NCI-H2107 treated with DMSO at 0.1 percent for 48 hours (cell line): ENCODE data around the gene EFCAB10.
"Not testable (repeated sequence)": the region's sequence is repeated elsewhere in the genome, so short reads cannot be mapped to it uniquely, and the experiment has no call there.

ENCODE experiments used
- DNase-seq: peaks from one replicate; lab custom pipeline; 2025; ENCODE audit not compliant: unreplicated experiment; lab: John Stamatoyannopoulos, UW

Gene EFCAB10

DNA sequence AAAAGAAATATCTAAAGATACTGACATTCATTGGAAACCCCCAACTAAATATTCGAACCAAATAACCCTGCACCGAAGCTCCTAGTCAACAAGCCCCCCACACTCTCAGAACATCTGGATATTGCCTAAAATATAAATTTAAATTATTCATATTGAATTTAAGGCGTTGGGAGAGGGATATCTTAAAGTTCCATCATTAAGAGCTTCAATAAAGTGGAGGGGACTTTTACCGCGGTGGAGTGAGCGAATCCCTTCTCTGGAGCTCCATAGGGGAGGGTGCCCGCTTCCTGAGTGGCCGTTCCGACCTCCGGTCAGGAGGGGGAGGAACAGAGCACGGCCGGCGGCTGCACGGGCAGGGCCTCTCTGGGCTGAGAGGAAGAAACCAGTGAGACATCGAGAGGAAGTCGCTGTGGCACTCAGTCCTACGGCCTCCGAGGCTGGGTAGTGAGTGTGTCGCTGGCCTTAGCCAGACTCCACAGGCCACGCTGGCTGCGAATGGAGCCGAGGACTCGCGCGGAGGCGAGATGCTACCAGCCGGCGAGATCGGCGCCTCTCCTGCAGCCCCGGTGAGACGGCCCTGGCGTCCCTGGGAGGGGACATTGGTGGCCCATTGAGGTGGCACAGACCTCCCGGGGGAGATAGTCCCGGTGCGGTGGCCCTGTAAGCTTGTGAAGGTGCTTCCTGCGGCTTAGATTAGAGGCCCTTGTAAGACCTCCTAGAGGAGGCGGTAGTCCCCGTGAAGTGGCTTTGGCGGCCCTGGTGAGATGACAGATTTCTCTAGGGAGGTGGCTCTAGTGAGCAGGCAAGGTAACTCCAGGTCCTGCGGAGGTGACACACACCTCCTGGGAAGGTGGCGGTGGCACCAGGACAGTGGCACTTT, 49.3 kb downstream of the EFCAB10 start, which contains the start of gene RINT1:
TSS of gene RINT1 (plus strand) at position 410 of the 880 bp plus-strand sequence. CDS start at position 525, 115 bp downstream.
- peak; percentile 93 for DNase-seq

DNA sequence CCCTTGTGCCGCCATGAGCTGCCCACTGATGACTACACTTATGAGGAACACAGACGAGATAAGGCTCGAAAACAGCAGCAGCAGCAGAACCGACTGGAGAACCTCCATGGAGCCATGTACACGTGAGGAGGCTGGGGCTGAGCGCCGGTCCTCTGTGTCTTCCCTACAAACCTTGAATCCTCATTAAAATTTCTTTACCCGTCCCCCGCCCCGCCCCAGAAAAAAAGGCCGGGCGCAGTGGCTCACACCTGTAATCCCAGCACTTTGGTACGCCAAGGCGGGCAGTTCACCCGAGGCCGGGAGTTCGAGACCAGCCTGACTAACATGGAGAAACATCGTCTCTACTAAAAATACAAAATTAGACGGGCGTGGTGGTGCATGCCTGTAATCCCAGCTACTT, 50.7 kb downstream of the EFCAB10 start:
- no peak for DNase-seq

DNA sequence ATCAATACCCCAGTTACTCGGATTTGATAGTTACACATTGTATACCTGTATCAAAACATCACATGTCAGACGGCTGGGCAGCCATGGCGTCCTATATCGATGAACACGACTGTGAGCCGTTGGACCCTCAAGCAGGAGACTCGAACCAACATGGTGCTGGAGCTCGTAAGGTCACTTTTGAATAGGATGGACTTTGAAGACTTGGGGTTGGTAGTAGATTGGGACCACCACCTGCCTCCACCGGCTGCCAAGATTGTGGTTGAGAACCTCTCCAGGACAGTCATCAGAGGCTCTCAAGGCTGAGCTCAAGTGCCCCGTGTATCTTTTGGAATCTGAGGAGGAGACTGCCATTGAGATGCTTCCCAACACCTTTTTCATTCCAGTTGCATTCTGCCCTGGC, 51.2 kb downstream of the EFCAB10 start:
- no peak for DNase-seq

DNA sequence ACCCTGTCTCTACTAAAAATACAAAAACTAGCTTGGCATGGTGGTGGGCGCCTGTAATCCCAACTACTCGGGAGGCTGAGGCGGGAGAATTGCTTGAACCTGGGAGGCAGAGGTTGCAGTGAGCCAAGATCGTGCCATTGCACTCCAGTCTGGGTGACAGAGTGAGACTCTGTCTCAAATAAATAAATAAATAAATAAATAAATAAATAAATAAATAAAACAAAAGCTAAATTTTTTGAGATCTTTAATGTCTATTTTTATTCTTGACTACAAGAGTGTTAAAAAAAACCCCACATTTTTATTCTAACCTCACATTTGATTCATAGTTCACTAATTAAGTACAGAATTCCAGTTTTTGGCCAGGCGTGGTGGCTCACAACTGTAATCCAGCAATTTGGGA, 53.6 kb downstream of the EFCAB10 start:
- DNase-seq, result not testable (repeated sequence)

DNA sequence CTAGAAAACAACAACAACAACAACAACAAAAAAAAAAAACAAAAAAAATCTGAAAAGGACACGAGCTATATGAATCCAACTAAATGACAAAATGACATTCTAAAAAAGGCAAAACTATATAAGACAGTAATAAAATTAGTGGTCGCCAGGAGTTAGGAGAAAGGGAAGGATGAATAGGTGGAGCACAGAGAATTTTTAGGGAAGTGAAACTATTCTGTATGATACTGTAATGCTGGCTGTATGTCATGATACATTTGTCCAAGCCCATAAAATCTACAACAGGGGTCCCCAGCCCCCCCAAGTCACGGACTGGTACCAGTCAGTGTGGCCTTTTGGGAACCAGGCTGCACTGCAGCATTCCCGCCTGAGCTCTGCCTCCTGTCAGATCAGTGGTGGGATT, 56.5 kb downstream of the EFCAB10 start:
- DNase-seq, result no peak

DNA sequence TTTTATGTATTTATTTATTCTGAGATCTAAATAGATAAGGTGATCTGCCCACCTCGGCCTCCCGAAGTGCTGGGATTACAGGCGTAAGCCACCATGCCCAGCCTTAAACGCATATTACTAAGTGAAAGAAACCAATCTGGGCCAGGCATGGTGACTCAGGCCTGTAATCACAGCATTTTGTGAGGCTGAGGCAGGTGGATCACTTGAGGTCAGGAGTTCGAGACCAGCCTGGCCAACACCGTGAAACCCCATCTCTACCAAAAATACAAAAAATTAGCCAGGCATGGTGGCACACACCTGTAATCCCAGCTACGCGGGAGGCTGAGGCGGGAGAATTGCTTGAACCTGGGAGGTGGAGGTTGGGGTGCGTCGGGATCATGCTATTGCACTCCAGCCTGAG, 56.9 kb downstream of the EFCAB10 start:
- DNase-seq, result not testable (repeated sequence)

DNA sequence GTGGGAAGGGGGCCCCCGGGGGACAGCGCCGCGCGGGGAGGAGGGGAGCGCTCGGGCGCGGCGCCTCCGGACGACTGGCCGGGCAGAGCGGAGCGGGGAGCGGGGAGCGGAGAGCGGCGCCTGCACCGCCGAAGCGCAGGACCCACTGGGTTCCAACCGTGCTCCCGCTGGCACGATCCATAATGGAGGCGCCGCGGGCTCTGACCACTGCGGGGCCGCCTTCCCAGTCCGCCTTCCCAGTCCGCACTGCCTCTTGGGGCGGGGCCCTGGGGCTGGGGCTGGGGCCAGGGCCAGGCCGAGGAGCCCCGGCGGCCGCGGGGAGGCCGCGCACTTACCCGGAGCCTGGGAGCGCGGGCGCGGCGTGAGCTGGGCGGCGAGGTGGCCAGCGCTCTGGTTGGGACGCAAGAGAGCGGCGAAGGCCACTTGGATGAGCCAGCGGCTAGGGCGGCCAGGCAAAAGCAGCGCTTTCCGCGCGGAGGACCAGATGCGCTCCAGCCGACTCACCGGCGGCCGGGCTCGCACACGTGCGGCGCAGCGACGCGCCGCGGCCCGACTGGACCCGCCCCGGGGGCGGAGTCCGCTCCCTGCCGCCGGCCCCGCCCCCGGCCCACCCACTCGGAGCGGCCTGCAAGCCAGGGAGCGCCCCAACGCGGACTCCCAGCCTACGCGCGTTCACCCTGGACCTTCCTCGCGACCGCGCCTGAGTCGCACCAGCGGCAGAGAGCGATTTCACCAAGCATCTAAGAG, 59.4 kb downstream of the EFCAB10 start, which contains the start of gene PUS7:
TSS of gene PUS7 (minus strand) at position 555 of the 747 bp plus-strand sequence. CDS start 13,759 bp downstream, outside the sequence.
- peak; percentile 77 for DNase-seq

- peak; percentile 77 for DNase-seq
Observed at GRCh38 chr7:105521027-105521716, 60.1 kb downstream of the EFCAB10 start.

DNA sequence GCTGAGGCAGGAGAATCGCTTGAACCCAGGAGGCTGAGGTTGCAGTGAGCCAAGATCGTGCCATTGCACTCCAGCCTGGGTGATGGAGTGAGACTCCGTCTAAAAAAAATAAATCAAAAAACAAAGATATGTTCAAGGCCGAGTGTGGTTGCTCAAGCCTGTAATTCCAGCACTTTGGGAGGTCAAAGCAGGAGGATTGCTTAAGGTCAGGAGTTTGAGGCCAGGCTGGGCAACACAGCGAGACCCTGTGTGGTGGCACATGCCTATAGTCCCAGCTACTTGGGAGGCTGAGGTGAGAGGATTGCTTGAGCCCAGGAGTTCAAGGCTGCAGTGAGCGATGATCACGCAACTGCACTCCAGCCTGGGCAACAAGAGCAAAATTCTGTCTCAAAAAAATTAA, 60.7 kb downstream of the EFCAB10 start:
- DNase-seq, result not testable (repeated sequence)

- DNase-seq, result no peak
Observed at GRCh38 chr7:105519353-105519752, 61.9 kb downstream of the EFCAB10 start.

DNA sequence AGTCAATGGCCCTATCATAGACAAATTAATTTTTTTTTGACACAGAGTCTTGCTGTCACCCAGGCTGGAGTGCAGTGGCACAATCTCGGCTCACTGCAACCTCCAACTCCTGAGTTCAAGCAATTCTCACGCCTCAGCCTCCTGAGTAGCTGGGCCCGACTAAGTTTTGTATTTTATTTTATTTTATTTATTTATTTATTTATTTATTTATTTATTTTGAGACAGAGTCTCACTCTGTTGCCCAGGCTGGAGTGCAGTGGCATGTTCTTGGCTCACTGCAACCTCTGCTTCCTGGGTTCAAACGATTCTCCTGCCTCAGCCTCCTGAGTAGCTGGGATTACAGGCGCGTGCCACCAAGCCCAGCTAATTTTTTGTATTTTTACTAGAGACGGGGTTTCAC, 65.7 kb downstream of the EFCAB10 start:
- DNase-seq, result not testable (repeated sequence)
